ENCODE data around the gene NRXN2. TPM values are rescaled to one million over a fixed set of nuclear protein-coding genes. Genes with fewer than 3 reads are reported as not detected.

Gene NRXN2
- total RNA-seq, 1 donor = 1.6 TPM

DNA sequence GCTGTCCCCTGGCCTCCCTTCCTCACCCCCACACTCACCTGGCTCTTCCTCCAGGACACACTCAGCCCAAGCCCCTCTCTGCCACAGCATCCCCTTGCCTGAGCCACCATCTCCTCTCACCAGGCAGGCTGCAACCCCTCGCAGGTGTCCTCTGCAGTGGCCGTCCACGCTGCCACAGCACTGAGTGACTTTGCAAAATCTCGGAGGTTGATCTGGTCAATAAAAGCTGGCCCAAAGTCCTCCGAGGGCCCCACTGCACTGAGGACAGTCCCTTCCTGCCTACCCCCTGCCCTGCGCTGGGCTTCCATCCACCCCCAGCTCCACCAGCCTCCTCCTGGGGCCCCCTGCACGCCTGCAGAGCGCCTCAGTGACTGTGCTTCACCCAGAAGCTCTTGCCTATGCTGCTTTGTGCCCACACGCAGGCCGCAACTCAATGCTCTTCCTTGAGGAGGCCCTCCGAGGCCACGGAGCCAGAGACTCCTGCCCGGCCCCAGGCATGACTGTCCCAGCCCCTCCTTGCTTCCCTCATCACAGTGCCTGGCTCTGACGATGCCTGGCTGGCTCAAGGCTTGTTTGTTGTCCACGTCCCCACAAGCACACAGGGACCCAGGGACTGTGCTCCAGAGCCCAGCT is 162.7 kb downstream of the NRXN2 start:
- DNase-seq (ENCODE audit: low read depth in 2 of 3, low spot score in 2 of 3) = no peak

GRCh38 chr11:64559351-64560138 is 163.5 kb downstream of the NRXN2 start:
- no peak for DNase-seq (ENCODE audit: low read depth in 2 of 3, low spot score in 2 of 3)

DNA sequence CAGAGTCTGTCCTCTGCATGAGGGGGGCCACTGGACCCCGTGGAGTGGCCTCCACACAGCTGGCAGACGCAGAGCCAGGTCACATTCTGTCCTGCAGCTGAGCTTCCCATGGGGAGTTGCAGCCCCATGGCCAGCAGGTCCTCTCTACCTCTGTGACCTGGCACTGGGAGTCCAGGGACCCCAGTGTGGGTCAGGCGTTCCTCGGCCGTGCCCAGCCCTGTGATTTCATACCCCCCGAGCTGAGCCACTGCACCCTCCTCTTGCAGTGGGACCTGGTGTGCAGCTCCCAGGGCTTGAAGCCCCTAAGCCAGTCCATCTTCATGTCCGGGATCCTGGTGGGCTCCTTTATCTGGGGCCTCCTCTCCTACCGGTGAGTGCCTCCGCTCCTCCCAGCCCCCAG is 164.1 kb downstream of the NRXN2 start:
- no peak for DNase-seq (ENCODE audit: low read depth in 2 of 3, low spot score in 2 of 3)

- no peak for DNase-seq (ENCODE audit: low read depth in 2 of 3, low spot score in 2 of 3)
Observed at GRCh38 chr11:64558065-64558745, 164.8 kb downstream of the NRXN2 start.

DNA sequence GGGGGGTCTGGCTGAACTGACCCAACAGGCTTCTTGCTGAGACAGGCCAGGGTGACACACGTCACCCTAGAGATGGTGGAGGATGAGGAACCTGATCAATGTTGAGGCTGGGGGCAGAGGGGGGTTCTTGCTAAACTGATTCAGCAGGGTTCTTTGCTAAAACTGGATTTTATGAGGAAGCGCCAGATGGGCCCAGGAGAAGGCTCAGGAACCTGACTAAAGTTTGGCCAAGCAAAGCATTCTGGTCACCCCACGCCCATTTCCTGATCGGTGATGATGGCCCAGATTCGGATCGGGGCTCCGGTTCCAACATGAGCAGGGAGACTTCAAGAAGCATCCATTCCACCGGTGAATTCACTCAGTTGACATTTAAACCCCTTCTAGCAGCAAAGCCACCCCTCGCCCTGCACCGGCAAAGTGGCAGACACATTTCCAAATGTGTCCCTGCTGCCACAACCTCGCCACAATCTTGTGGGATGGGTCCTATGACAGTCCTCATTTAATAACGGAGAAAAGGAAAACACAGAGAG is 166.2 kb downstream of the NRXN2 start:
- DNase-seq (ENCODE audit: low read depth in 2 of 3, low spot score in 2 of 3) = no peak

Other genes starting within 250 kb of the NRXN2 start
- not detected for gene SLC22A11, start 167.3 kb downstream of the NRXN2 start, total RNA-seq
- gene SLC22A12, start 132.0 kb downstream of the NRXN2 start, total RNA-seq = not detected
- 204 TPM for gene RASGRP2, start 20.9 kb upstream of the NRXN2 start, total RNA-seq
- 4.6 TPM for gene PYGM, start 36.8 kb upstream of the NRXN2 start, total RNA-seq
- 367 TPM for gene SF1, start 55.3 kb upstream of the NRXN2 start, total RNA-seq
- gene MAP4K2, start 80.0 kb upstream of the NRXN2 start, total RNA-seq = 70.8 TPM
- 66.5 TPM for gene MEN1, start 87.4 kb upstream of the NRXN2 start, total RNA-seq
- gene CDC42BPG, start 121.5 kb upstream of the NRXN2 start, total RNA-seq = 7.5 TPM
- 105 TPM for gene EHD1, start 155.4 kb upstream of the NRXN2 start, total RNA-seq
- 29.9 TPM for gene ATG2A, start 194.0 kb upstream of the NRXN2 start, total RNA-seq
- gene PPP2R5B, start 201.5 kb upstream of the NRXN2 start, total RNA-seq = 5.9 TPM
- not detected for gene GPHA2, start 212.7 kb upstream of the NRXN2 start, total RNA-seq
- not detected for gene MAJIN, start 248.9 kb upstream of the NRXN2 start, total RNA-seq